ENCODE measurements around the gene GRAMD1B.

Gene GRAMD1B

DNA sequence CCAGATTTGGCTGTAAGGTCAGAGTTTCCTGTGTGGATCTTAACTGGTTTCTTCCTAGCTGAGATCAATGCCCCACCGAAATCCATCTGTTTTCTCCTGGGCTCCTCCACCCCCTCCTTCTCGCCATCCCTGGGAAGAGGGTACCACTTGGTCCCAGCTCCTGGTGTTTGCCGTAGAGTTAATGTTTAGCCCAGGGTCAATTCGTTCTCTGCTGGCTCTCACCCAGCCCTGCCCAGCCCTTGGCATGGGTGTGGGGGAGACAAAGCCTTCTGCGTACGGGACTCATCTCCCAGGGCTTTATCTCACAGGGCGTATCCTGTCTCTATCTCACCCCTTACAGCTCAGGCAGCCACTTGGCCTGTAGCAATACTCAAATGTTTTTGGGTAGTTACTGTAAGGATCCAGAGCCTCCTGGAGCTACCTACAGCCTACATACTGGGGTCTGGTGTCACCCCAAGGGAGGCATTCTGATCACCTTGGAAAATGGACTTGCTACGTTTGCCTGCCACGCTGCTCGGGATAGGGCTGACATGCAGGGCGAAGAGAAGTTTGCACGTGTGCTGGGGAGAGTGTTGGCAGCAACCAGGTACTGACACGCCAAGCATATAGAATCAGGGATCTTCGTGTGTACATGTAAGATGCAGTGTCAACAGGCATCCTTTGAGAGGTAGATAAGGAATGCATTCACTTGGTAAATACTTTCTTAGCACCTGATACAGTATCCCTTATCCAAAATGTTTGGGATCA lies 158.2 kb downstream of the GRAMD1B start:
- DNase-seq (ENCODE audit: low spot score) = no peak

DNA sequence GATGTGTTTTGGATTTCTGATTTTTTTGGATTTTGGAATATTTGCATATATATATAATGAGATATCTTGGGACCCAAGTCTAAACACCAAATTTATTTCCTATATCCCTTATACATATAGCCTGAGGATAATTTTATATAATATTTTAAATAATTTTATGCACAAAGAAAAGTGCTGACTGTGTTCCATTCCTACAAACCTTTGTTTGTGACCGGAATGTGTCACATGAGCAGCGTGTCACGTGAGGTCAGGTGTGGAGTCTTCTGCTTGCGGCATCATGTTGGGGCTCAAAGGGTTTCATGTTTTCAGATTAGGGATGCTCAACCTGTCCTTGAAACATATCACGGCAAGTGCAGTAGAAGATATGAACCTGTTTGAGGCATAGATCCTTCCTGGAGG lies 158.8 kb downstream of the GRAMD1B start:
- DNase-seq (ENCODE audit: low spot score) = no peak

GRCh38 chr11:123590296-123590912 lies 160.3 kb downstream of the GRAMD1B start:
- no peak for DNase-seq (ENCODE audit: low spot score)

DNA sequence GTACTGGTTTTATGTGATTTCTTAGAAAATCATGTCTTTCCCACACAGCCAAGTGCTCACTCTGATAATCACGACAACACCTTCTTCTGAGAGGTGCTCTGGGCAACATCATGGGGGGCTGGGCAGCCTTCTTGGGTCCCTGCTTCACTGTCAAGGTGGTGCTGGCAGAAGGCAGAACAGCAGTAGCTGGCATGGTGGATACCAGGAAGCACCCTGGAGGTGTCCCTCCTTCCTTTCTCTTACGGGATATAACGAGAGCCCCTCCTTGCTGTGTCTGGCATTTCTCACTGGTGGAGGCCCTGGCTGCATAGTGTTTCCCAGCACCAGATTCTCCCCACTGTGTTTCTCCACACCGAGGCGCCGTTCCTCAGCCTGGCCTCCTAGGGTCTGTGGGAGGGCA lies 163.5 kb downstream of the GRAMD1B start:
- DNase-seq (ENCODE audit: low spot score) = no peak

- DNase-seq (ENCODE audit: low spot score) = no peak
Measured at GRCh38 chr11:123594188-123594901, 164.3 kb downstream of the GRAMD1B start.

DNA sequence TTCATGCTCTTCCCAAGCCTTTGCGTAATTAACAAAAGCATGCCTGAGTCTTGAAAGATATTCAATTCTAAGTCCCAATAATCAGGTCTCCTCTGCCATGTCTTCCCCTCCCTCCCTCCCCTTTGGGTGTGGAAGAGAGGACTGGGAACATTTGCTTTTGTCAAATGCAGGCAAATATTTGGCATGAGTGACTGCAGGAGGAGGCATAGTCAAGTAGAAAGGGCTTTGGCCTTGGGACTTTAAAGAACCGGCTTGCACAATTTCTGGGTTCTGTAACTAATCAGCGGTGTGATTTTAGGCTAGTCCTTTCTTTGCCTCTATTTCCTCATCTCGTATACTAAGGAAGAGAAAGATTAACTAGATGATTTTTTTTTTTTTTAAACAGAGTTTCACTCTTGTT lies 164.9 kb downstream of the GRAMD1B start:
- DNase-seq (ENCODE audit: low spot score) = no peak

DNA sequence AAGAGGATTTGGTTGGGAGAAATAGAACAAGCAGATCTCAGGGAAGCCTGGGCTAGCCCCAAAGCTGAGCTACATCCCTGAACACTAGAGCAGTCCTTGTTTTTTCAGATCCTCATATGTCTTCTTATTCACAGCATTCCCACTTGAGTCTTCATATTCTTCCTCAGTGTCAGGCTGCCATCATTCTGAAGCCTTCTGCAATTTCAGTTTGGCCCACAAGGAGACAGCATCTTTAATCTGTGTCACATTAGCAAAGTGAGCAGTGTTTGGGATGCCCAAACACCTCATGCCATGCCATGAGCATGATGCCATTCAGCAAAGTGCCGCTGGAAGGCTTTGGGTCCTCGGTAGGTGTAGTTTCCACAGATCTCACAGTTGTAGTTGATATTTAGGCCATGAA lies 167.8 kb downstream of the GRAMD1B start:
- DNase-seq (ENCODE audit: low spot score) = no peak

DNA sequence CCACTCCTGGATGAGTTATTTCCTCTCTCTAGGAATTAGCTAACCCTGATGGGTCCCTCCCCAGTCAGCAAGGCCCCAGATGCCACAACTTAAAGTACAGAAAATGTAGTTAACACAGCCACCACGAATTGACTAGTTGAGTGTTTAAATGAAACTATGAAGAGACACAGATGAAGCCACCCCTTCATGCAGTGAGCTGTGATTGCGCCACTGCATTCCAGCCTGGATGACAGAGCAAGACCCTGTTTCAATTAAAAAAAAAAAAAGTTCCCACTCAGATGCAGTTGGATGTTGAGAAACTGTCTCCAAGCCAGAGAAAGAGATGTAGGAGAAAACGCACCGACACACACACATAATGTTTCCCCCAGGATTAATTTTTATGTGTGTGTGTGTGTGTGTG lies 171.1 kb downstream of the GRAMD1B start:
- no peak for DNase-seq (ENCODE audit: low spot score)

DNA sequence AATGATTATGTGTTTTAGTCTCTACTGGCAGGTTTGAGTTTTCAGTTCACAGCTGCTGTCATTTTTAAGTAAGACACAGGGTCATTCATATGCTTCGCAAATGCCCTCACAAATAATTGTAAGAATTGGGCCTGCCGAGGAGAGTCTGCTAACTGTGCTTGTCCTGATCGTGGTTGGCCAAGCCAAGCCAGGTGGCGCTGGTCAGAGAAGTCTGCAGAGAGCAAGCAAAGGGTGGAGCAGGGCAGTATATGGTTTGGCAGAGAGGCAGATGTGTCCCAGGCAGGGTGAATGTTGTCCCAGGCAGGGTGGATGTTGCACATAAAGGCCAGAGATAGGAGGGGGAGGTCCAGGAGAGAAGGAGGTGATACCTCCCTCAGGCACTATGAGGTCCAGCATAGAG lies 171.7 kb downstream of the GRAMD1B start:
- no peak for DNase-seq (ENCODE audit: low spot score)

DNA sequence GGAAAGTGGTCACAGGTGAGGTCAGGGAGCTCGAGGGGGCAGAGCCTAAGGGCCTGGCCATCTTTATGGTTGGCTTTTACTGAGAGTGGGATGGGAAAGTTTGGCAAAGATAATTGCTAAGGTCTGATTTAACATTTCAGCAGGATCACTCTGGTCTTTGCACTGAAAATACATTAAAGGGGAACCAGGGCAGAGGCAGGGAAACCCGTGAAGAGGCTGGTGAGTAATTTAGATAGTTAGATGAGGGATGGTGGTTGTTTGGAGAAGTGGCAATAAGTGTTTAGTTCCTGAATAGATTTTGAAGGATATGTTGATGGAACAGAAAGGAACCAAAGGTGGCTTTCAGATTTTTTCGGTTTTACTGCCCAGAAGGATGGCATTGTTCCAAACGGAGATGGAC lies 173.6 kb downstream of the GRAMD1B start:
- DNase-seq (ENCODE audit: low spot score) = no peak

GRCh38 chr11:123607781-123608180 lies 177.7 kb downstream of the GRAMD1B start:
- DNase-seq (ENCODE audit: low spot score) = no peak

- DNase-seq (ENCODE audit: low spot score) = no peak
Measured at GRCh38 chr11:123608371-123608770, 178.3 kb downstream of the GRAMD1B start.

GRCh38 chr11:123608945-123609344 lies 178.9 kb downstream of the GRAMD1B start:
- DNase-seq (ENCODE audit: low spot score) = no peak

DNA sequence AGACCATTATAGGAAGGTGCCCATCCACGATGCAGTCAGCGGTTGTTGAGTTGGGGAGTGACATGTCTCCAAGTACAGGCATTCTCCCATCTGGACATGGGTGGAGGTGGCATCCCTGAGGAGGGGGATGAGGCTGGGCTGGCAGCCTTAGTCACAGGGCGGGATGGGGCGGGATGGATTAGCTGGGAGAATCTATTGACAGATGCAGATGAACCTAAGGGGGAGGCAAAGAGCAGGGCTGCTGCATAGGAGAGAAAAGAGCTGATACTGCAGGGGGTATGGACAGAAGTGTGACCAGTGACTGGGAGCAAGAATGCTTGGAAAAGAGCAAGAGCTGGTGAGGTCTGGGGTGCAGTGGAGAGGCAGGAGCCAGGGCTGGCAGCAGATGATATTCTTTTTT lies 181.6 kb downstream of the GRAMD1B start:
- no peak for DNase-seq (ENCODE audit: low spot score)

- DNase-seq (ENCODE audit: low spot score) = no peak
Measured at GRCh38 chr11:123616505-123617198, 186.6 kb downstream of the GRAMD1B start.

DNA sequence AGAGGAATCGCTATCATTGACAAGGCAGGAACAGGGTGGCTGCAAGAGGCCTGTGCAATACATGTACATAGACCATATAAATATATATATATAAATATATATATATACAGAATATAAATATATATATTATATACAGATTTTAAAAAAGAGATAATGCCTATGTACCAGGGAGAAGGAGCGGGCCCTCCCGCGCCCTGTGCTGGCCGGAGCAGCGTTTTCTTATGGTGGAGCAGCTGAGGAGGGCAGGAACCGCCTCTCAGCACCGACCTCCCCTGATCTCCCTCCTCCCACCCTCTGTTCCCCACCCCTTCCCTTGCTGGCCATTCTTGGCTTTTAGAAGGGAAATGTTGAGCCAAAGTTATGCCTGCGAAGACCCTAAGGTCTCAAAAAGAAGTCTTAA lies 192.5 kb downstream of the GRAMD1B start:
- DNase-seq (ENCODE audit: low spot score) = no peak

DNA sequence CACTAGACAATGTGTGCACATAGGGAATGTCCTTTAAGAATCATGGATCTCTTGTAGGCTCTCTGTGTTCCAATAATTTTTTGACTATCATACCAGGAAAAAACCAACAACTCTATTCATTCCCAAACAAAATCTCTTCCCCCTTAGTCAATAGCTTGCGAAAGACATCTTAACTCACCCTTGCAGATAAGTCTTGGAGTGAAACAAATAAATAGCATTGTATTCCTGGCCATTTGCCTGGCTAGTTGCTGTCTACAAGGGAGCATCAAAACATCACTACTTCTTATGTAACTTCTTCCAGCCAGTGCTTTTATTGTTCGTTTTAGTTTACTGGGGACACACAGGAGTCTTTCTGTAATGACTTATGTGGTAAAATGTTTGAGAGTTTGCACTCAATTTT lies 194.9 kb downstream of the GRAMD1B start:
- no peak for DNase-seq (ENCODE audit: low spot score)

- no peak for DNase-seq (ENCODE audit: low spot score)
Measured at GRCh38 chr11:123628936-123629683, 199.0 kb downstream of the GRAMD1B start.

GRCh38 chr11:123630126-123630608 lies 200.1 kb downstream of the GRAMD1B start:
- DNase-seq (ENCODE audit: low spot score) = no peak

GRCh38 chr11:123640029-123640428 lies 210.0 kb downstream of the GRAMD1B start:
- no peak for DNase-seq (ENCODE audit: low spot score)

DNA sequence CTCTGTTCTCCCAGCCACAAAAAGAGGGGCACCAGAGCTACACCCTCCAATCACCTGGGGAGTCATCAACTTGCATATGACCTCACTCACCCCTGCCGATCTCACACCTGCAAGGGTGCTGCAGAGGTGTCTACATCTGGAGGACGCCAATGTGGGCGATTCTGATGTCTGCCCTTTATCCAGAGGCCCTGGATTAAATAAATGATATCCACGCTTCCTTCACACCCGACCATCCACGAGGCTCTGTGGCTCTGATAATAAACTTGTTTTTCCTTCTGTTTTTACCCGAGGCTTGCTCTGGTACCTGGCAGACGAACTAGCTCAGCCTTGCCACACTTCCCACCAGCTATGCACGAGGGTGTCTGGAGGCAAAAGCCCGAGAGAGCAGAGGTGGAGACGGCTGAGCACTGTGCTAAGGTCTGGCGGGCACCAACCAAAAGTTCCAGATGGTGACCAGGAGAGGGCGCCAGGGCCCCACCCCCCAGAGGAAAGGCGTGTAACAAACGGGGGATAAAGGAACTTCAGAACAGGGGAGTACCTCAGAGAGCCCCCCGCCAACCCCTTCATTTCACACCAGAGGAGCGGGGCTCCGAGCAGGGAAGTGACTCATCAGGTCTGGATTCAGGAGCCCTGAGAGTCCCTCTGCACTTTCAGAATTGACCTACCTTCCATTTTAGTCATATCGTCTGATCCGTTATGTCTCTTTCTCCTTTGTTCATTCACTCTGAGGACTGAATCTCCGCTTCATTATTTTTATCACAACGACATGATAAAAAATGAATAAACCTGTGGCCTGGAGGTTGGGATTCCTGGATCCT lies 210.8 kb downstream of the GRAMD1B start:
- peak; percentile 81 for DNase-seq (ENCODE audit: low spot score)

All from iPS-NIHi11 (cell line).